GM19023 (cell line): ENCODE measurements around the gene ATP1A1.

Experiments used
- ATAC-seq: cut with Tn5 transposase; IDR thresholded peaks from one replicate; pipeline ENCODE4 v1.9.1; 2021; ENCODE audit warnings: mild to moderate bottlenecking, moderate library complexity; ENCODE audit not compliant: unreplicated experiment

ATP1A1 gene

GRCh38 chr1:116372651-116373430 lies at the start of gene ATP1A1:
ATP1A1 (plus strand) TSS chr1:116373244; CDS start chr1:116373512, 268 bp downstream.
- peak; percentile 71 for ATAC-seq

GRCh38 chr1:116323491-116323890 lies 49.6 kb upstream of the ATP1A1 start:
- ATAC-seq: no peak

GRCh38 chr1:116324411-116324810 lies 48.6 kb upstream of the ATP1A1 start:
- ATAC-seq: no peak

GRCh38 chr1:116325104-116325503 lies 47.9 kb upstream of the ATP1A1 start:
- ATAC-seq: no peak

- no peak for ATAC-seq
These were observed 47.1 kb upstream of the ATP1A1 start for GRCh38 chr1:116325922-116326321.

- ATAC-seq: no peak
These were observed 46.6 kb upstream of the ATP1A1 start for GRCh38 chr1:116326486-116326885.

GRCh38 chr1:116328671-116329070 lies 44.4 kb upstream of the ATP1A1 start:
- no peak for ATAC-seq

GRCh38 chr1:116329524-116330341 lies 43.3 kb upstream of the ATP1A1 start:
- no peak for ATAC-seq

- ATAC-seq: no peak
These were observed 42.7 kb upstream of the ATP1A1 start for GRCh38 chr1:116330342-116330652.

- no peak for ATAC-seq
These were observed 42.2 kb upstream of the ATP1A1 start for GRCh38 chr1:116330846-116331245.

- no peak for ATAC-seq
These were observed 41.5 kb upstream of the ATP1A1 start for GRCh38 chr1:116331523-116331922.

- ATAC-seq: no peak
These were observed 40.6 kb upstream of the ATP1A1 start for GRCh38 chr1:116332451-116332850.

- ATAC-seq: no peak
These were observed 39.7 kb upstream of the ATP1A1 start for GRCh38 chr1:116333171-116334014.

GRCh38 chr1:116334015-116334547 lies 39.0 kb upstream of the ATP1A1 start:
- ATAC-seq: no peak

- ATAC-seq: no peak
These were observed 38.0 kb upstream of the ATP1A1 start for GRCh38 chr1:116334868-116335635.

GRCh38 chr1:116335850-116336624 lies 37.0 kb upstream of the ATP1A1 start:
- ATAC-seq: no peak

- no peak for ATAC-seq
These were observed 35.6 kb upstream of the ATP1A1 start for GRCh38 chr1:116337398-116337797.

GRCh38 chr1:116338400-116338799 lies 34.6 kb upstream of the ATP1A1 start:
- no peak for ATAC-seq

- ATAC-seq: no peak
These were observed 32.4 kb upstream of the ATP1A1 start for GRCh38 chr1:116340506-116341231.
